GM12875 (cell line): ENCODE data around the gene NCKAP1.
"Not testable (repeated sequence)": the region's sequence is repeated elsewhere in the genome, so short reads cannot be mapped to it uniquely, and the experiment has no call there.

Experiments used
- H3K4me3 ChIP-seq: one replicate; pipeline ENCODE4 v1.5.1; 2011; ENCODE audit warnings: low read depth, low read length, control low read depth
- TF ChIP-seq, protein P1 (sequence below): IDR thresholded peaks from 2 replicates; pipeline ENCODE4 v1.5.1; 2011; ENCODE audit warnings: low read depth, mild to moderate bottlenecking, control low read depth, inconsistent platforms, low read length, moderate library complexity, borderline replicate concordance; ENCODE audit not compliant: insufficient read depth

The NCKAP1 gene

DNA sequence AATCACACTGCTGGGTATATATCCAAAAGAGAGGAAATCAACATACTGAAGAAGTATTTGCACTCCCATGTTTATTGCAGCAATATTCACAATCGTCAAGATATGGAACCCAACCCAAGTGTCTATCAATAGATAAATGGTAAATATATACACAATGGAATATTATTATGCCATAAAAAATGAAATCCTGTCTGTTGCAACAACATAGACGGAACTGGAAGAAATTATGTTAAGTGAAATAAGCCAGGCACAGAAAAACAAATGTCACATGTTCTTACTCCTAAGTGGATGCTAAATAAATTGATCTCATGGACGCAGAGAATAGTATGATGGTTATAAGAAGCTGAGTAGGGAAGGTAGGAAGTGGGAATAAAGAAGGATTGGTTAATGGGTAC, 65.7 kb downstream of the NCKAP1 start:
- TF ChIP-seq, protein P1, sequence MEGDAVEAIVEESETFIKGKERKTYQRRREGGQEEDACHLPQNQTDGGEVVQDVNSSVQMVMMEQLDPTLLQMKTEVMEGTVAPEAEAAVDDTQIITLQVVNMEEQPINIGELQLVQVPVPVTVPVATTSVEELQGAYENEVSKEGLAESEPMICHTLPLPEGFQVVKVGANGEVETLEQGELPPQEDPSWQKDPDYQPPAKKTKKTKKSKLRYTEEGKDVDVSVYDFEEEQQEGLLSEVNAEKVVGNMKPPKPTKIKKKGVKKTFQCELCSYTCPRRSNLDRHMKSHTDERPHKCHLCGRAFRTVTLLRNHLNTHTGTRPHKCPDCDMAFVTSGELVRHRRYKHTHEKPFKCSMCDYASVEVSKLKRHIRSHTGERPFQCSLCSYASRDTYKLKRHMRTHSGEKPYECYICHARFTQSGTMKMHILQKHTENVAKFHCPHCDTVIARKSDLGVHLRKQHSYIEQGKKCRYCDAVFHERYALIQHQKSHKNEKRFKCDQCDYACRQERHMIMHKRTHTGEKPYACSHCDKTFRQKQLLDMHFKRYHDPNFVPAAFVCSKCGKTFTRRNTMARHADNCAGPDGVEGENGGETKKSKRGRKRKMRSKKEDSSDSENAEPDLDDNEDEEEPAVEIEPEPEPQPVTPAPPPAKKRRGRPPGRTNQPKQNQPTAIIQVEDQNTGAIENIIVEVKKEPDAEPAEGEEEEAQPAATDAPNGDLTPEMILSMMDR: no peak
- no peak overlapping the region for H3K4me3 ChIP-seq

DNA sequence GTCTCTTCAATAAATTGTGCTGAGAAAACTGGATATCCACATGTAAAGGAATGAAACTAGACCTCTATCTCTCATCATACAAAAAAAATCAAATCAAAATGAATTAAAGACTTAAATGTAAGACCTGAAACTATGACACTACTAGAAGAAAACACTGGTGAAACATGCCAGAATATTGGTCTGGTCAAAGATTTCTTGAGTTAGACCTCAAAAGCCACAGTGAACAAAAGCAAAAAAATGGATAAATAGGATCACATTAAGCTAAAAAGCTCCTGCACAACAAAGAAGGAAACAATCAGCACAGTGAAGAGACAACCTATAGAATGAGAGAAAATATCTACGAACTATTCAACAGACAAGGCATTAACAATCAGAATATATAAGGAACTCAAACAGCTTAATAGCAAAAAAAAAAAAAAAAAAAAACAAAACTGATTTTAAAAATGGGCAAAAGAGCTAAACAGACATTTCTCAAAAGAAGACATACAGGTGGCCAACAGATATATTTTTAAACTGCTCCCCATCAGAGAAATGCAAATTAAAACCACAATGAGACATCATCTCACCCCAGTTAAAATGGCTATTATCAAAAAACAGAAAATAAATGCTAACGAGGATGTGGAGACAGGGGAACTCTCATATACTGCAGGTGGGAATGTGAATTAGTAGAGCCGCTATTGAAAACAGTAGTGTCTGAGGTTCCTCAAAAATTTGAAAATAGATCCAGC, 66.3 kb downstream of the NCKAP1 start:
- TF ChIP-seq, protein P1: no peak
- no peak overlapping the region for H3K4me3 ChIP-seq

DNA sequence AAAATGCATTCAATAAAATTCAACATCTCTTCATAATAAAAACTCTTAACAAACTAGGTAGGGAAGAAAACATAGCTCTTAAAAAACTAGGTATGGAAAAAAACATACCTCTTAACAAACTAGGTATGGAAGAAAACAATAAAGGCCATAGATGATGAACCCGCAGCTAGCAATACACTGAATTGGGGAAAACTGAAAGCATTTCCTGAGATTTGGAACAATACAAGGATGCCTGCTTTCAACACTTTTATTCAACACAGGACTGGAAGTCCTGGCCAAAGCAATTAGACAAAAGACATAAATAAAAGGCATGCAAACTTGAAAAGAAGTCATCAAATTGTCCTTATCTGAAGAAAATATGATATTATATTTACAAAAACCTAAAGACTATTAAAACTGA, 67.8 kb downstream of the NCKAP1 start:
- TF ChIP-seq, protein P1: no peak
- no peak overlapping the region for H3K4me3 ChIP-seq

DNA sequence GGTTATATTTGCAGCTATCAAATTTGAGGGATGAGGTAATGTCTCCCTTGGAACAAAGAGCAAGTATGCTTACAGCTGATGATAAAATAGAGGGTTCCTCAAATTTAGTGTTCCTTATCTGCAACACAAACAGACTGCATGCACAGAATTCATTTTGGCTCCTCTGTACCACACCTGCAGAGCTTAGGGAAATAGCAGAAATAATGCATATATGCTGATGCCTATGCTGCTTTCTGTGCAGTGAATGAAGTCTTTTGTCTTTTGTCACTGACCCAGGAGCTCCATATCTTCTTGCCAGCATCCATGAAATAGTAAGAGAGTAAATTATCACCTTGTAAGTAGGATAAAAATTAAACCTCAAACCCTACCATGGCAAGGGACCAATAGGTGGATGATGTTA, 69.8 kb downstream of the NCKAP1 start:
- TF ChIP-seq, protein P1: no peak
- no peak overlapping the region for H3K4me3 ChIP-seq

DNA sequence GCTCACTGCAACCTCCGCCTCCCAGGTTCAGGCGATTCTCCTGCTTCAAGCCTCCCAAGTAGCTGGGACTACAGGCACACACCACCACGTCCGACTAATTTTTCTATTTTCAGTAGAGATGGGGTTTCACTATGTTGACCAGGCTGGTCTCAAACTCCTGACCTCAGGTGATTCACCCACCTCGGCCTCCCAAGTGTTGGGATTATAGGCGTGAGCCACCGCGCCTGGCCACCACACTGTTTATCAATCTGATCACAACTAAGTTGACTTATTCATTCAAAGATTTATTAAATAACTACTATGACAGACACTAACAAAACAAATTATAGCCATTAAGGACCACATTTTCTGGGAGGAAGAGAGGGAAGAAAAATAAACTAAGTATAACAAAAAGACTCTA, 71.9 kb downstream of the NCKAP1 start:
- H3K4me3 ChIP-seq: not testable (repeated sequence)

DNA sequence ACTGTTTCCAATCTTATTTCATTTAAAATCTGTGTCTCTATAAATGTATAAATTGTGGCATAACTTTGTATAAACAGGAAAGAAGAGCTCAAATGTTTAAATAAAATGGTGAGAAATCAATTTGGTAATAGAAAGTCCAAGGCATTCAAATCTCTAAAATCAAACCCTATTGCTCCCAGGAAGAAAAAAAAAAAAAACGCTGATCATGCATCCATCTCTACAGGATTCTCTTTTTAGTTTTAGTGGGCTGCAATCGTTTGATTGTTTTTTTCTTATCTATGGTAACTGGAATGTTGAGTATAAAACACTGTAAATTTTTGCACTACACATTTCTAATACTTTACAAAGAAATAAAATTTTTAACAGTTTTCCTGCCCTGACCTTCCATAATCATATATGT, 75.6 kb downstream of the NCKAP1 start:
- H3K4me3 ChIP-seq: no peak overlapping the region
- TF ChIP-seq, protein P1: no peak

DNA sequence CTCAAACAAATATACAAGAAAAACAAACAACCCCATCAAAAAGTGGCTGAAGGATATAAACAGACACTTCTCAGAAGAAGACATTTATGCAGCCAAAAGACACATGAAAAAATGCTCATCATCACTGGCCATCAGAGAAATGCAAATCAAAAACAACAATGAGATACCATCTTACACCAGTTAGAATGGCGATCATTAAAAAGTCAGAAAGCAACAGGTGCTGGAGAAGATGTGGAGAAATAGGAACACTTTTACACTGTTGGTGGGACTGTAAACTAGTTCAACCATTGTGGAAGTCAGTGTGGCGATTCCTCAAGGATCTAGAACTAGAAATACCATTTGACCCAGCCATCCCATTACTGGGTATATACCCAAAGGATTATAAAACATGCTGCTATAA, 77.4 kb downstream of the NCKAP1 start:
- H3K4me3 ChIP-seq: not testable (repeated sequence)

DNA sequence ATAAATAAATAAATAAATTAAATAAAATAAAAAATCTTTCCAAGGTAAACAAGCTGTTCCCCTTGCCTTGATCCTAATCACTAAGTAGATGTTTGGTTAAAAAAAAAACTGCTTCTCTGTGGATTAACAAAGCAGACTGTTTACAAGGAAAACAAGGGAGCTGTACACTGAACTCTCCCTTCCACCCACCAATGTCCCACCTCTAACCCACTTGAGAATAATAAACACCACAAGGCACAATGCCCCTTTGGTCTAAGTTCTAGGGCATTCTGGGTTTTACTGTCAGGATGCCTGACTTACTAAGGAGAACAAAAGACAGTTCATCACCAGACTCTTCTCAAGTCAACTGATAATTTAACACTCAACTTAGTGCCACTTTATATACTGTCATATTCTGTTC, 83.5 kb downstream of the NCKAP1 start:
- H3K4me3 ChIP-seq: no peak overlapping the region
- TF ChIP-seq, protein P1: no peak
